Muscle layer of duodenum (tissue), 2 donors: ENCODE measurements around the gene UBL4B.
"Not testable (repeated sequence)": the region's sequence is repeated elsewhere in the genome, so short reads cannot be mapped to it uniquely, and the experiment has no call there.

Source experiments
- H3K27ac ChIP-seq: one replicate; pipeline ENCODE4 v1.7.0; 2013; ENCODE audit warnings: mild to moderate bottlenecking, low read length
- H3K27me3 ChIP-seq: one replicate; pipeline ENCODE4 v1.7.0; 2013; ENCODE audit warnings: low read depth, mild to moderate bottlenecking, control low read depth, low read length
- H3K36me3 ChIP-seq, 2 donors: one replicate each; pipeline ENCODE4 v1.7.0; 2013; ENCODE audit warnings: low read length in 2 of 2, control low read depth in 1 of 2, mild to moderate bottlenecking in 1 of 2; ENCODE audit not compliant: insufficient read depth in 2 of 2, control insufficient read depth in 1 of 2
- H3K4me1 ChIP-seq, 2 donors: one replicate each; pipeline ENCODE4 v1.7.0; 2013; ENCODE audit warnings: low read length in 2 of 2, mild to moderate bottlenecking in 2 of 2, control low read depth in 1 of 2, moderate library complexity in 1 of 2; ENCODE audit not compliant: insufficient read depth in 2 of 2, control insufficient read depth in 1 of 2
- H3K4me3 ChIP-seq, 2 donors: one replicate each; pipeline ENCODE4 v1.7.0; 2013; ENCODE audit warnings: low read length in 2 of 2, low read depth in 1 of 2, mild to moderate bottlenecking in 1 of 2
- H3K9me3 ChIP-seq, 2 donors: one replicate each; pipeline ENCODE4 v1.7.0; 2013; ENCODE audit warnings: low read length in 2 of 2, control low read depth in 1 of 2, mild to moderate bottlenecking in 1 of 2; ENCODE audit not compliant: control insufficient read depth in 1 of 2
- donor health status: healthy.

The UBL4B gene

DNA sequence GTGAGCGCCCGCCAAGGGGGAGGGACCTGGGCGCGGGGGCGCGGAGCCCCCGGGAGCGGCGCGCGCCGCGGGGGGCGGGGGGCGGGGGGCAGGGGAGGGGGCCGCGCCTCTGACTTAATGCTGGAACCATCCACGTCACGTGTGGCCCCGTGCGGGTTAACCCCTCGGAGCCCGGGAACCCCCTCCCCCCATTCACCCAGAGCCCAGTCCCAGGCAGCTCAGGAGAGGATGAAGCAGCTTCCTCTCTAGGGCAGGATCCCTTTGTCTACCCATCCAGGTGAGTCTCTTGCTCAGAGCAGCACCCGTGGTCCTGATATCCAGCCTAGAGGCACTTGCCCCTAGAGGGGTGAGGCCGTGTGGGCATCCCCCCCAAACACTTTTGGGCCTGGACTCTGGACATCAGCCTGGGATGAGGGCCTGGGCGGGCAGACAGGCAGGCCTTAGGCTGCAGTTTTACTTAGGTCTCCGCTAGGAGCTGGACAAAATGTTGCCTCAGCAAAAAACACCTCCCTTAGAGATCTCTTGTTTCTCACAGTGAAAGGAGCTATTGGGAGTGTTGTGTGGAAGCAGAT lies 41.5 kb upstream of the UBL4B start, which contains the start of gene ALX3:
TSS of gene ALX3 (minus strand) at position 2 of the 572 bp plus-strand sequence. CDS start 60 bp downstream, outside the sequence.
- Histone ChIP-seq H3K4me3 (peak within 1 kb of the TSS in 1 of 2 donors; percentile 41), H3K4me1 (peaks cover 0 to 31% of the 10 kb centered on the region in 2 donors), H3K9me3 (peaks cover 0 to 4% of the 10 kb centered on the region in 2 donors), H3K27ac (no peak within 1 kb of the TSS), H3K36me3 (no peaks in the 10 kb centered on the region), H3K27me3 (peaks cover 59% of the 10 kb centered on the region)

DNA sequence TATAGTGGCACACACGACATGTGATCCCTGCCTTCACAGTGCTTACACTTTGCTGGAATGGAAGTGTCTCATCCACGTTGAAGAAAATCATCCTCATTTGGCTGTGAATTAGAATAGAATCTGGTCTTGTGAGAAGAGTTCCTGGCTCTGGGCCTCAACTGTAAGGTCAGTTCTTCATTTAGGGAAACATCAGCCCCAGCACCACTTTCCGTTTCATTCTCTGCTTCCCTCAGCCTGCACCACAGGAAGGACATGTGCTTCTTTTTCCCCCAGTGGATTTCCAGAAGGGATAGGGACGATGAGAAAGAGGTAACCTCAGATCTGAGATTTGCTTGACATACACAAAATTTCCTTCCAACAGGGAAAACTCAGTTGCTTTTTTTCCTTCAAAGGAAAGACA lies 38.1 kb upstream of the UBL4B start:
- Histone ChIP-seq H3K36me3 (no peaks in the 10 kb centered on the region), H3K4me1 (peaks cover 0 to 16% of the 10 kb centered on the region in 2 donors), H3K27ac (no peak overlapping the region), H3K27me3 (peaks cover 41% of the 10 kb centered on the region), H3K4me3 (no peak overlapping the region), H3K9me3 (peaks cover 0 to 4% of the 10 kb centered on the region in 2 donors)

DNA sequence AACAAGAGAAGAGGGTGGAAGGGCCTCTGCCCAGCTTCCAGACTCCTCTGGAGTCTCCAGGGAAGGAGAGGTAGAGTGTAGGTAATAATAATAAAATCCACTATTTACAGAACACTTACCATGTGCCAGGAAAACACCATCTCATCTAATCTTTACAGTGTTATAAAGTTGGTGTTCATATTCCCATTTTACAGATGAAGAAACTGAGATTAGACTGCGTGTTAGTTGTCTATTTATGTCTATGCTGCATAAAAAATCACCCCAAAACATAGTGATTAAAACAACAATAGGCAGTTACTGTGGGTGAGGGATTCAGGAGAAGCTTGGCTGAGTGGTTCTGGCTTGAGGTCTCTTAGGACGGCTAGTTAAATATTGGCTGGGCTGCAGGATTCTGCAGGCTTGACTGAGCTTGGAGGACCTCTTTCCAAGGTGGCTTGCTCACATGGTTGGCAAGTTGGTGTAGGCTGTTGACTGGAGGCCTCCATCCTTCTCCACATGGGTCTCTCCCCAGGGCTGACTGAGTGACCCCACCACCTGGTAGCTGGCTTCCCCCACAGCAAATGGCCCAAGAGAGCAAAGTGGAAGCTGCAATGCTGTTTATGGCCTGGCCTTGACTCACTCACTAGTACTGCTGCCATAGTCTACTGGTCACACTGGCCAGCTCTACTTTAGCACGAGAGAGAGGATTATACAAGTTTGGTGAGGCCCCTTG lies 35.3 kb upstream of the UBL4B start:
- H3K4me1 ChIP-seq, result no peaks in the 10 kb centered on the region
- H3K4me3 ChIP-seq, result no peak overlapping the region
- H3K27me3 ChIP-seq, result peaks cover 16% of the 10 kb centered on the region
- no peak overlapping the region for H3K27ac ChIP-seq
- no peaks in the 10 kb centered on the region for H3K36me3 ChIP-seq
- H3K9me3 ChIP-seq, result no peaks in the 10 kb centered on the region

DNA sequence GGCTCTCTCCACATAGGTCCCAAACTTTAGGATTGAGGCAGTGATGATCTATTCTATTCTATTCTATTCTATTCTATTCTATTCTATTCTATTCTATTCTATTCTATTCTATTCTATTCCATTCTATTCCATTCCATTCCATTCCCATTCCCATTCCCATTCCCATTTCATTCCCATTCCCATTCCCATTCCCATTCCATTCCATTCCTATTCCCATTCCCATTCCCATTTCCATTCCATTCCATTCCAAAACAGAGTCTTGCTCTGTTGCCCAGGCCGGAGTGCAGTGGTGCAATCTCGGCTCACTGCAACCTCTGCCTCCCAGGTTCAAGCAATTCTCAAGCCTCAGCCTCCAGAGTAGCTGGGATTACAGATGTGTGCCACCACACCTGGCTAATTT lies 32.2 kb upstream of the UBL4B start:
- not testable (repeated sequence) for H3K36me3 ChIP-seq, H3K27ac ChIP-seq, H3K27me3 ChIP-seq, H3K4me3 ChIP-seq, H3K9me3 ChIP-seq
- peaks cover 3 to 17% of the 10 kb centered on the region in 2 donors for H3K4me1 ChIP-seq

DNA sequence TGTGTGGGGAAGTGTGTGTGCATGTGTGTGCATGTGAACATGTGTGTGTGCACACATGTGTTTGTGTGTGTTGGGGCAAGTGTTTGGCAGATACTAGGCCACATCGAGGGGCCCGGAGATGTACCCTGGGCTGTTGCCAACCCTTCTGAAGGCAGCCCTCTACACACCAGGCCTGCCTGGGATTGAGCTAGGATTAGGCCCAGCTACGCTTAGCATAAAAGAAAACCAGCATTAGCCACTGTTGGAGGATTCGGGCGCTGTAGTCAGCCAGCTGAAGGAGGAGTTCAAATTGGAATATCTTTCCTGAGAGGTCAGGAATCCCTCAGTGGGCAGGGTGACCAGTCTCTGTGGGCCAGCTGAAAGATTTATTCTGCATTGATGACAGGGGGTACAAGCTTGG lies 31.2 kb upstream of the UBL4B start:
- H3K27me3 ChIP-seq, result peaks cover 8% of the 10 kb centered on the region
- no peak overlapping the region for H3K4me3 ChIP-seq

DNA sequence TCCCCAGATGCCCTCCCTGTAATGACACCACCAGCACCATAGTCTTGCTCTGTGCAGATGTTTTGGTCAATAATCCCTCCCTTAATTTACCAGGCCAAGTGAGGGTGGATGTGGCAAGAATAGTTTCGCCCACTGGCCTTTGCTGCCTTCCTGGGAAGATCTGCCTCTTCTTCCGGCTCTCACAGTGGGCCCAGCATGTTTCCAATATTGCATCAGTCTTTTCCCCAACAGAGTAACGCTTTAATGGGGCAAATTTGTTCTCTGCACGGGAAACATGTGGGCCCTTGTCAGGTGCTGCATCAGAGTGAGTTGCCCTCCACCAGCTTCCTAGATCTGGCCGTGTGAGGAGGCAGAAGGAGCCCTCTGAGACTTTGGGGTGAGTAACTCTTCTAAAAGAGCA lies 29.8 kb upstream of the UBL4B start:
- Histone ChIP-seq H3K36me3 (no peaks in the 10 kb centered on the region), H3K27ac (no peak overlapping the region), H3K4me3 (no peak overlapping the region), H3K27me3 (no peaks in the 10 kb centered on the region), H3K4me1 (peaks cover 4 to 17% of the 10 kb centered on the region in 2 donors), H3K9me3 (no peaks in the 10 kb centered on the region)

More for the DNA sequence above, 31.2 kb upstream of the UBL4B start:
- peaks cover 4 to 17% of the 10 kb centered on the region in 2 donors for H3K4me1 ChIP-seq
- no peaks in the 10 kb centered on the region for H3K36me3 ChIP-seq
- H3K27ac ChIP-seq, result no peak overlapping the region
- no peaks in the 10 kb centered on the region for H3K9me3 ChIP-seq

DNA sequence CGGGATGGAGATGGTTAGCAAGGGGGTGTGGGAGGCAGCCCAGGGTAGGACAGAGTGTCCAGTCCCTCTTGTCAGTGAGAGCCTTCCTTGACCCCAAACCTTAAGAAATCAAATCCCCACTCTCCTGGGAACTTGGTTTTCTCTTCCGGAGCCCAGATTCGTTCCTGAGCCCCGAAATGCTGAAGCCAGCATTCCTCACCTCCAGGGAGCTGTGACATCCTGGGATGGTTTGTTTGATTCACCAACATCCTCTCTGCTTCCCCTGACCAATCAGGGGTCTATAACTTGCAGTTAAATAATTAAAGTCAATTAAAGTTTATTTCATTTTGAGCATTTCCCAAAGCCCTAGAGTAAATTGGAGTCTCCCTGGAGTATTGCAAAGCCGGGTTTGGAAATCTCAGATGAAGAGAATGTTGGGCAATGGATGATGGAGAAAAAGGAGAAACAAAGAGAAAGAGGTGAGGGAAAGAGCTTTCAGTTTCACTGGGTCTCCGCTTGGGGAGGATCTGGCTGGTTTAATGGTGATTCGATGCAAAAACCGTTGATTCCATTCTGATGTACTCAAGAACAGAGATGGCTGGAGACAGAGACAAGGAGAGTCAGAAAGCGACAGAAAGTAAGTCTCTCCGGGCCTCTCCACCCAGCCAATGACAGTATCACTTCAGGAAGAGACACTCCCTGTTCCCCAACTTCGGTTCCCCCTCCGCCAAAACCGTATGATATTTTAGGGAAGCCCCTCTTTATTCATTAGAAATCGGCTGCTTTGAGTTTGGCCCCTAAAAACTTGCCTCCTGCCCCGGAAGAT lies 29.0 kb upstream of the UBL4B start:
- H3K27me3 ChIP-seq, result no peaks in the 10 kb centered on the region

DNA sequence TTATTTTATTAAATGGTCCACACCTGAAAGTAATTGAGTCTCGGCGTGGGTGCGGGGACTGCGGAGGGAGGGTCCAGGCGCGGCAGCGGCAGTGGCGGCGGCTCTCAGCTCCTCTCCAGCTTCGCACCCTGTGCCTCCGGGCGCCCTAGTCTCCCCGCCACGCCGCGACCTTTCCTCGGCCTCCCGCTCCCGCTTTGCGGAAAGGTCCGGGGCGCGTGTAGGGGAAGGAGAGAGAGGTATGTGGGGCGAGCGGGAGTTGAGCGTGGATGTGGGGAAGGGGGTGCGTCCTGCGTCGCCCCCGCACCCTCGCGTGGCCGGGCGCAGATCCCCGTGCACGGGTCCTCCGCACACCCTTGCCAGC lies 28.4 kb upstream of the UBL4B start:
- Histone ChIP-seq H3K27ac (no peak overlapping the region), H3K4me1 (peaks cover 4 to 17% of the 10 kb centered on the region in 2 donors), H3K4me3 (peak overlapping the region; percentile 69 to 81), H3K9me3 (no peaks in the 10 kb centered on the region), H3K36me3 (no peaks in the 10 kb centered on the region), H3K27me3 (no peaks in the 10 kb centered on the region)

More for the DNA sequence above, 29.0 kb upstream of the UBL4B start:
- H3K27ac ChIP-seq, result no peak overlapping the region
- peaks cover 4 to 17% of the 10 kb centered on the region in 2 donors for H3K4me1 ChIP-seq
- H3K9me3 ChIP-seq, result no peaks in the 10 kb centered on the region
- no peaks in the 10 kb centered on the region for H3K36me3 ChIP-seq
- peak overlapping the region; percentile 69 to 81 for H3K4me3 ChIP-seq

DNA sequence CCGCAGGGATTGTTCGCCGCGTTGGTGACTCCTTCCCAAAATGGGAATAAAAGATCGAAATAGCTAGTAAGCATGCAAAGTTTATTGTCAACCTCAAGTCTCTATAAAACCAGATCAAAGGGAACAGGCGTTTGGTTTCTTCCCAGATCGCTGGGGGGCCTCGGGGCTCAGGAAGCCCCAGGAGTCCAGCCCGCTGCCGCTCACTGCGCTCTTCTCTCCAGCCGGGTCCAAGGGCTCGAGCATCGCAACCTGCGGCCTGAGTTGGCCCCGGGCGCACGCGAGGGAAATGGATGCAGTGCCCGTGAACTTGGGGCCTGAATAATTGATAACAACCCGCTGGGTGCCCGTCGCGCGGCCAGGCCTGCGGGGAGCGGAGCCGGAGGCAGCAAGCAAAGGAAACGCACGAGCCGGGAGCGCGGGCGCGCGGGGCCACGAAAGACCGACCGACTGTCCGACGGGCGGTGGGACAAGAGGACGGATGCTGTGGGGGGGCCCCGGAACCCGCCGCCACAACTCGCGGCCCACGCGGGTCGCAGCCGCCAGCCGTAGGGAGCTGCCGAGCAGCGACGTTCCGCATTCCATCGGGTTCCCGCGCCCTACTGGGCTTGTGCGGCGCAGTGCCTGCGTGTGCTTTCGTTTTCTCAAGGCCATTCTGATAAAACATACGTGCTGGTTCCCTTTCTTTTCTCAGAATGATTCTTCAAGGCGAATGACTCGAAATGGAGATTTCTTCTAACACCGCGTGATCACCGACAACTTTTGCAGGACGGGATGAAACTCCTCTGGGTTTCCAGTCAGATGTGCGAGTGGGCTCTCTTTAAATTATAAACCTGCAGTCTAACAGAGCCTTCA lies 27.8 kb upstream of the UBL4B start:
- Histone ChIP-seq H3K9me3 (no peaks in the 10 kb centered on the region), H3K4me1 (peaks cover 4 to 17% of the 10 kb centered on the region in 2 donors), H3K36me3 (no peaks in the 10 kb centered on the region), H3K27ac (peak overlapping the region; percentile 52), H3K27me3 (no peaks in the 10 kb centered on the region), H3K4me3 (peak overlapping the region; percentile 69 to 81)

DNA sequence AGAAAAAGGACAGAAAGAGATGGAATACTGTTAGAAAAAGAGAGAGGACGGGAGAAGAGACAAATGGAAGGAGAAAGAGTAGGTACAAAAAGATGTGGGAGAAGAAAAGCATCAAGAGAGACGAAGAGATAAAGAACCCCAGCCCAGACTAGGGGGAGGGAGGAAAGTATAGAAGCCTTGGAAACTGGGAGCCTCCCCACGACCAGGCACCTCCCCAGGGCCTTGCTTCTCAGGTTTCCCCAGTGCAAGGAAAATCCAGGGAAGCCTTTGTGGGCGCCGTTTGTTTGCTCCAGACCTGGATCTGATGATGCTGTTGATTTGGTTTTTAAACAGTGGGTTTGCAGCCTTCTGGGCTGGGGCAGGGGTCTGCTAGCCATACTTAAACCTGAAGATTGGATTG lies 26.6 kb upstream of the UBL4B start:
- Histone ChIP-seq H3K27me3 (no peaks in the 10 kb centered on the region), H3K27ac (no peak overlapping the region), H3K9me3 (no peaks in the 10 kb centered on the region), H3K4me3 (no peak overlapping the region), H3K4me1 (peaks cover 4 to 17% of the 10 kb centered on the region in 2 donors), H3K36me3 (no peaks in the 10 kb centered on the region)
